Measurements from ENCODE around the gene DOCK6.

DOCK6 gene

DNA sequence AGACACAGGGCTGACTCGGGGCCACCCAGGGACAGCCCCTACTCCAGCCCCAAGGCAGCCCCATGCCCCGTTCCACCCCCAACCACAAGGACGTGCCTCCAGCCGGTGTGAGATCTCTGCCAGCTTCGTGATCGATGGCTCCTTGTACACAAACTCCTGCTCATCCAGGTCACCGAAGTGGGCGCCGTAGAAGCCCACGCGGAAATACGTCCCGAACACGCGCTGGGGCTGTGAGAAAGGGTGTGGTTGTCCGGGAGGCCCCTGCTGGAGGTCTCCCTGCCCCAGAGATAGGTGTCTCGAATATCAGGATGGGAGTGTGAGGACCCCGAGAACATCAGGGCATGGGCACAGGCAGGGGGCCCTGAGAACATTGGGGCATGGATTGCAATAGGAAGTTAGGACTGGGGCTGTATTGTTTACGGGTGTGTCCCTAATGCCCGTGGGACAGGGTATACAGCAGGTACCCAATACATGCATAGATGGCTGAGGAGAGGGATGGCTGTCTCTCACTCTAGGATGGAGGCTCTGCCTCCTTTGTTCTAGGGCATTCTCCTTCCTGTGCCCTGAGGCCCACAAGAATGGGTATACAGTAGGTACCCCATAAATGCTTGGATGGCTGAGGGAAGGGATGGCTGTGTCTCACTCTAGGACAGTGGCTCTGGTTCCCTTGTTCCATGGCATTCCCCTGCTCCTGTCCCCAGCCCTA is 59.7 kb downstream of the DOCK6 start:
- TF ChIP-seq, protein P1, sequence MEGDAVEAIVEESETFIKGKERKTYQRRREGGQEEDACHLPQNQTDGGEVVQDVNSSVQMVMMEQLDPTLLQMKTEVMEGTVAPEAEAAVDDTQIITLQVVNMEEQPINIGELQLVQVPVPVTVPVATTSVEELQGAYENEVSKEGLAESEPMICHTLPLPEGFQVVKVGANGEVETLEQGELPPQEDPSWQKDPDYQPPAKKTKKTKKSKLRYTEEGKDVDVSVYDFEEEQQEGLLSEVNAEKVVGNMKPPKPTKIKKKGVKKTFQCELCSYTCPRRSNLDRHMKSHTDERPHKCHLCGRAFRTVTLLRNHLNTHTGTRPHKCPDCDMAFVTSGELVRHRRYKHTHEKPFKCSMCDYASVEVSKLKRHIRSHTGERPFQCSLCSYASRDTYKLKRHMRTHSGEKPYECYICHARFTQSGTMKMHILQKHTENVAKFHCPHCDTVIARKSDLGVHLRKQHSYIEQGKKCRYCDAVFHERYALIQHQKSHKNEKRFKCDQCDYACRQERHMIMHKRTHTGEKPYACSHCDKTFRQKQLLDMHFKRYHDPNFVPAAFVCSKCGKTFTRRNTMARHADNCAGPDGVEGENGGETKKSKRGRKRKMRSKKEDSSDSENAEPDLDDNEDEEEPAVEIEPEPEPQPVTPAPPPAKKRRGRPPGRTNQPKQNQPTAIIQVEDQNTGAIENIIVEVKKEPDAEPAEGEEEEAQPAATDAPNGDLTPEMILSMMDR (conservative IDR thresholded peaks at IDR 0.05; ENCODE audit: low read length) = no peak
- no peak for DNase-seq (ENCODE audit: low read depth)
- no peak overlapping the region for H3K4me3 ChIP-seq (ENCODE audit: low read length)

DNA sequence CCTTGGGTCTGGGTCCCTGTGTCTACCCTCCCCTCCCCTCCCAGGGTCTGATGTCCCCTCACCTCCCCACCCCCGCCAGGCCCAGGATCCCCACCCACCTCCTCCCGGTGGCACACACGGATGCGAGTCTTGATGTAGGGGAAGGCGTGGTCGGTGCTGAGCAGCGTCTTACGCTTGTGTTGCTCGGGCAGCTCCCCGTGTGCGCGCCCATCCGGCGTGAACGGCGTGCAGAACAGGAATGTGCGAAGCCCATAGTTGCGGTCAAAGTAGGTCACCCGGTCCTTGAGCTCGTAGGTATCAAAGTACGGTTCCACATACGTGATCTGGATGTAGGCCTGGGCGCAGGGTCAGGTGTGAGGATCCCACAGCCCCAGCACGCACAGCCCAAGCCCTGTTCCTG is 60.5 kb downstream of the DOCK6 start:
- TF ChIP-seq, protein P1 (conservative IDR thresholded peaks at IDR 0.05; ENCODE audit: low read length) = no peak
- no peak overlapping the region for H3K4me3 ChIP-seq (ENCODE audit: low read length)
- DNase-seq (ENCODE audit: low read depth) = no peak

DNA sequence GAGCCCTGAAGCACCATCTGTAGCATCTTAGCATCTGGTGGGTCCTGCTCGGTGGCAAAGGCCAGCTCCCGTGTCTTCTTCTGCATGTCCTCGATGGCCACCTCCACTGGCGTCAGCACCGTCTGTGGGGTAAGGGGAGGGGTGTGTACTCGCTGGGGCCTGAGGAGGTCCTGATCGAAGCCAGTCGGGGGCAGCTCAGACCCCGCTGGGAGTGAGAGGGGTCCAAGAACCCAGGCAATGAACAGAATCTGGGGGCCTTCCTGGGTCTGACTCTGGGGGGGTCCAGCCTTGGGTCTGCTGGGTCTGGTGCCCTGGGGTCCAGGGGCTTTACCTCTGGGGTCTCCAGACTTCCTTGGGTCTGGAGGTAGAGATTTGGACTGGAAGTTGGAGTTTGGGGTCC is 61.4 kb downstream of the DOCK6 start:
- no peak for DNase-seq (ENCODE audit: low read depth)
- no peak overlapping the region for H3K4me3 ChIP-seq (ENCODE audit: low read length)
- TF ChIP-seq, protein P1 (conservative IDR thresholded peaks at IDR 0.05; ENCODE audit: low read length) = no peak

DNA sequence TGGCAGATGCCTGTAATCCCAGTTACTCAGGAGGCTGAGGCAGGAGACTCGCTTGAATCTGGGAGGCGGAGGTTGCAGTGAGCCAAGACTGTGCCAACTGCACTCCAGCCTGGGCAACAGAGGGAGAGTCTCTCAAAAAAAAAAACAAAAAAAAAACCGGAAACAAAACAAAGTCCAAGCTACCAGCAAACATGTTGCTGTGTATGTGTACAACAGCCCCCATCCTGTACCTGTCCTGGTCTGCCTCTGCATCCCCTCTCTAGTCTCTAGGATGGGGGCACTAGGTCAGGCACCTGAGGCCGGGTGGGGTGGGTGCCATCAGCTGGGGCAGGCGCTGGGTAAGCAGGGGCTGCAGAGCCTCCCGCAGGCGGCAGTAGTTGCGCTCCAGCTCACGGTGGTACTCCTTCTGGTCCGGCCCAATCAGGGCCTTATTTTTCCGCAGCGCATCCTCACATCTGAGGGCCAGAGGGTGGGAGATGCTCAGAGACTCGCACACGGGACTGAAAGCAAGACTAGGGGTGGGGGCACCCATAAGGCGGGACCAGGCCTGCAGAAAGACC is 62.2 kb downstream of the DOCK6 start:
- H3K4me3 ChIP-seq (ENCODE audit: low read length) = no peak overlapping the region
- DNase-seq (ENCODE audit: low read depth) = no peak
- TF ChIP-seq, protein P1 (conservative IDR thresholded peaks at IDR 0.05; ENCODE audit: low read length) = no peak

DNA sequence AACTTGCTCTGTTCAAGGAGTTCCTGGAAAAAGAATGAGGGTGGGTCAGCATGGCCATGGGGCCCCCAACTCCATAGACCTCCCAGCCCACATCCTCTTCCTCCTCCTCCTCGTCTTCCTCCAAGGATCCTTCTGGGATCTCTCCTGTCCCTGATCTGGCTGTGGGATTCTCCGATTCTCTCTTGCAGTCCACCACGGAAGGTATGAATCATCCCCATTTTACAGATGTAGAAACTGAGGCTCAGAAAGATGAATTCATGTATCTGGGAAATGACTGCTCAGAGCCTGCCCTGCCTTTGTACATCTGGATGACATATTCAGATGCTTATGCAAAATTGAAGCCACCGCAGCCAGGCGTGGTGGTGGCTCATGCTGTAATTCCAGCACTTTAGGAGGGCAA is 62.8 kb downstream of the DOCK6 start:
- no peak overlapping the region for H3K4me3 ChIP-seq (ENCODE audit: low read length)
- TF ChIP-seq, protein P1 (conservative IDR thresholded peaks at IDR 0.05; ENCODE audit: low read length) = no peak
- no peak for DNase-seq (ENCODE audit: low read depth)

DNA sequence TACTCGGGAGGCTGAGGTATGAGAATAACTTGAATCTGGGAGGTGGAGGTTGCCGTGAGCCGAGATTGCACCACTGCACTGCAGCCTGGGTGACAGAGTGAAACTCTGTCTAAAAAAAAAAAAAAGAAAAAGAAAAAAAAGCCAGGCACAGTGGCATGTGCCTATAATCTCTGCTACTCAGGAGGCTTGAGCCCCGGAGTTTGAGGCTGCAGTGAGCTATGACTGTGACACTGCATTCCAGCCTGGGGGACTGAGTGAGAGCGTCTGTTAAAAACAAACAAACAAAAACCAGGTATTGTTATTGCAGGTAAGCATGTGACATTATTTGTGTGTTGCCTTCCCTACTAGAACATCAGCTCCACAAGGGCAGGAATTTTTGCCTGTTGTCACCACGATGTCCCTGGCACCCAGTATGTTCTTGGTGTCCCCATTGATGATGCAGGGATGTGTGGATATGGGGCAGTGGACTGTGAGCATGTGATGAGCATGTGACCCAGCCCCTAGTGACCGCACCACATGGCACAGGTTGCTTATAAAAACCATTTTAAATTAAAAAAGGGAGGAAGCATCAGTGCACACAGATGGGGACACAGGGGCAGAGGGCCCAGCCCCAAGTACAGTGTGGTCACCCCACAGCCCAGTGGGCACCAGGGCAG is 63.4 kb downstream of the DOCK6 start:
- TF ChIP-seq, protein P1 (conservative IDR thresholded peaks at IDR 0.05; ENCODE audit: low read length) = no peak
- no peak for DNase-seq (ENCODE audit: low read depth)
- H3K4me3 ChIP-seq (ENCODE audit: low read length) = no peak overlapping the region

DNA sequence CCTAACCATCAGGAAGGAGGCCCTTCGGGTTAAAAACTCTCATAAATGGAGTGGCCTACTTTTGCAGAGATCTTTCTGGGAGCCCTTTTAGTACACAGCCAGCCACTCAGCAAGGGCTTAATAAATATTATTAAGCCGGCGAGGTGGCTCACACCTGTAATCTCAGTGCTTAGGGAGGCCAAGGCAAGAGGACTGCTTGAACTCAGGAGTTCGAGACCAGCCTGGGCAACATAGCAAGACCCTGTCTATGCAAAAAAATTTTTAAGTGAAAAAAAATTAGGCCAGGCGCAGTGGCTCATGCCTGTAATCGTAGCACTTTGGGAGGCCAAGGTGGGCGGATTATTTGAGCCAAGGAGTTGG is 64.2 kb downstream of the DOCK6 start:
- TF ChIP-seq, protein P1 (conservative IDR thresholded peaks at IDR 0.05; ENCODE audit: low read length) = no peak
- peak overlapping the region; percentile 38; the same call in 1 of the 2 replicates for H3K4me3 ChIP-seq (ENCODE audit: low read length)
- DNase-seq (ENCODE audit: low read depth) = no peak
